ENCODE results near the gene GRAMD1A.
"Not testable (repeated sequence)": the region's sequence is repeated elsewhere in the genome, so short reads cannot be mapped to it uniquely, and the experiment has no call there.

Gene GRAMD1A

DNA sequence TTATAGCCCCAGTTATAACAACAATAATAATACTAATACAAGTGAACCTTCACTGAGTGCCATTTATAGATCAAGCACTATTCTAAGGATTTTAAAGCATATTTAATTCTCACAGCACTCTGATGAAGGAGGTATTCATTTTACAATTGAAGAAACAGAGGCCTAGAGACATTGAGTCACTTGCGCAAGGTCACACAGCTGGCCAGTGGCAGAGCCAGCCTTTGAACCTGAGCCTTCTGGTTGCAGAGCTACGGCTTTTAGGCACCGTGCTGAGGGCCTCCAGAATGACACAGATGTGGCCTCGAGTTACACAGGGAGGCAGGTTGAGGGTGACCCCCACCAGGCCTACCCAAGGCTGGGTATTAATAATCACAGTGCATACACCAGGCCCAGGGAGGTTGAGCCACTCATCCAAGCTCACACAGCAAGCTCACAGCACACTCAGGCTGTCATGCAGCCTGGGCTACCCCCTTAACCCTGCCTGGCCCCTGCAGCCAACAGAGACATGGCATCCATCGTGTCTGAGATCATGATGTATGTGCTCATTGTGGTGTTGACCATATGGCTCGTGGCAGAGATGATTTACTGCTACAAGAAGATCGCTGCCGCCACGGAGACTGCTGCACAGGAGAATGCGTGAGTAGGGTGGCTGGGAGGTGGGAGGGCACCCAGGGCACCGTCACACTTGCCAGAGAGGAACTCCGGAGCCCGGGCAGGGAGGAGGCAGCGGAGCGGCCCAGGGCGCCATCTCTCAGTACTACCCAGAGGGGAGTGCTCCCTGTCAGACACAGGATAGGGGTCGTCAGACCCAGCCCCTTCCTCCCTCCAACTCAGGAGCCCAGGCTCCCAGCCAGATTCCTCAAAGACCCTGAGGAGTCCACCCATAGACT is 38.7 kb downstream of the GRAMD1A start:
- DNase-seq: no peak

- DNase-seq: no peak
Observed at GRCh38 chr19:35039881-35040825, 40.0 kb downstream of the GRAMD1A start.

GRCh38 chr19:35040826-35041547 is 40.9 kb downstream of the GRAMD1A start:
- peak; percentile 73 for DNase-seq

DNA sequence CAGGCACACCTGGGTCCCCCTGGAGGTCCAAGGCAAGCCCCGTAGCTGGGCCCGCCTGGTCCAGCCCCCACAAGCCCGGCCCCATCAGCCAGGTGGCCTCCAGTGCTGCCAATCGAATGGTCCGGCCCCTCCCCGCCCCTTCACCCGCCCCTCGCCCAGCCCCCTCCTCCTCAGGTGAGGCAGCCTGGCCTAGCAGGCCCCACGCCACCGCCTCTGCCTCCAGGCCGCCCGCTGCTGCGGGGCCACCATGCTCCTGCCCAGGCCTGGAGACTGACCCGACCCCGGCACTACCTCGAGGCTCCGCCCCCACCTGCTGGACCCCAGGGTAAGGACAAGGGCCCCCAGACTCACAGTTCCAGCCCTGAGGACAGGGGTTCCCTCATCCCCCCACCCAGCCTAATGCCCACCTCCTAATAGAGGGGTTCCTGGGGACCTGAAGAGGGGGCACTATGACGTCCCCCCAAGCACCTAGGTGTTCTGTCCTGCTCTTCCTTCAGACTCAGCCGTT is 41.5 kb downstream of the GRAMD1A start, which contains the start of gene HPN:
HPN (plus strand) TSS at position 174 of the 508 bp plus-strand sequence. CDS start 786 bp downstream, outside the sequence.
- no peak for DNase-seq

- no peak for DNase-seq
Observed at GRCh38 chr19:35042056-35042730, 42.1 kb downstream of the GRAMD1A start.

- no peak for DNase-seq
Observed at GRCh38 chr19:35042954-35043604, 43.0 kb downstream of the GRAMD1A start.

GRCh38 chr19:35043906-35044305 is 43.8 kb downstream of the GRAMD1A start:
- DNase-seq: no peak

DNA sequence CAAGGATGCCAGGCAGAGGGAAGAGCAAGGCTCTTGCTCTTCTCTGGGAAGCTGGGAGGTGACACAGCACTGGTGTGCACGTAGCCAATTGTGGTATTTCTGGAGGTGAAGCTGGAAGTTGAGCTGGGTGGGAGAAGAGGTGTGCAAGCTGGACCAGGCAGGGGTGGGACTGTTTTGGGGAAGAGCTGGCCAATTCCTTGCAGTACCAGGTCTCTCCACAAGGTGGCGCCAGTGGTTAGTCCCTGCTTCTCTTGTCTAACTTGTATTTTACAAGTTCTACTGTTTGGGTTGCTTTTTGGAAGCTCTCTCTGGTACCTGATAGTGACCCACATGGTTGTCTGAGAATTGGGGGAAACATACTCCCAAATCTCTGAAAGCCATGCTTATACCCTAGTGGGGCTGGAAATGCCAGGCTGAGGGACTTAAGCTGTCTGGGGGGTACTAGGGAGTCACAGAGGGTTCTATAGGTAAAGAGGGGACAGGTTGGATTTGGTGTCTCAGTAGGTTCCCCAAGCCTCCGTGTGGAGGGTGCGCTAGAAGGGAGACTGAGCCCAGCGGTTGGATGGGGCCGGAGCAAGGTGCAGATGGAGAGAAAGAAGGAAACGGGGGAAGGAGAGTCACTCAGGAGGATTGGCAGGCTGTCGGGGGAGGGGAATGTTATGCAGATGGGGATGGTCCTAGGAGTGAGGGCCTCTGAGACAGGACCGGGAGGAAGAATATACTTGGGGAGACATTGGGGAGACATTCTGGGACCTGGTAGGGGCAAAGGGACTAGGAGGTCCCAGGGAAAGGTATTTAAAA is 44.4 kb downstream of the GRAMD1A start:
- peak; percentile 85 for DNase-seq

DNA sequence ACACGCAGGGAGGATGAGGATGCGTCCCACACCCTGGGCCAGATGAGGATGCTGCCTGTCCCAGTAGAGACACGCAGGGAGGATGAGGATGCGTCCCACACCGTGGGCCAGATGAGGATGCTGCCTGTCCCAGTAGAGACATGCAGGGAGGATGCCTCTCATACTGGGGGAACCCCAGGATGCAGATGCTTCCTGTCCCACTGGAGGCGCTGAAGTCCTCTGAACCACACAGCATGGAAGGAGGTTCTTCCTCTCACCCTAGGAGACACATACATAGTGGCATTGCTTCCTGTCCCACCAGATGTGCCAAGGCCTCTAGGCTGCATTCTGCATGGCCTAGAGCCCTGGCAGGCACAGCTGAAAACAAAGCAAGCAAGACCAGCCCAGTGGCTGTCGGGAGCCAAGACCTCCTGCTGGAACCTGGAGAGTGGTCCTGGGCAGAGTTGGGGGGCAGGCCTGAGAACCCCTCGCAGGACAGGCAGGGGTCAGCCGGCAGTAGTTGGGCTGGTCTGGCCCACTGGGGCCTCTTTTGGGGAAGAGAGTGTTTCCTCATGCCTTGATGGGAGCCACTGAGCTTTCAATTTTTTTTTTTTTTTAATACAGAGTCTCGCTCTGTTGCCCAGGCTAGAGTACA is 45.7 kb downstream of the GRAMD1A start:
- no peak for DNase-seq

GRCh38 chr19:35046461-35046860 is 46.3 kb downstream of the GRAMD1A start:
- no peak for DNase-seq

DNA sequence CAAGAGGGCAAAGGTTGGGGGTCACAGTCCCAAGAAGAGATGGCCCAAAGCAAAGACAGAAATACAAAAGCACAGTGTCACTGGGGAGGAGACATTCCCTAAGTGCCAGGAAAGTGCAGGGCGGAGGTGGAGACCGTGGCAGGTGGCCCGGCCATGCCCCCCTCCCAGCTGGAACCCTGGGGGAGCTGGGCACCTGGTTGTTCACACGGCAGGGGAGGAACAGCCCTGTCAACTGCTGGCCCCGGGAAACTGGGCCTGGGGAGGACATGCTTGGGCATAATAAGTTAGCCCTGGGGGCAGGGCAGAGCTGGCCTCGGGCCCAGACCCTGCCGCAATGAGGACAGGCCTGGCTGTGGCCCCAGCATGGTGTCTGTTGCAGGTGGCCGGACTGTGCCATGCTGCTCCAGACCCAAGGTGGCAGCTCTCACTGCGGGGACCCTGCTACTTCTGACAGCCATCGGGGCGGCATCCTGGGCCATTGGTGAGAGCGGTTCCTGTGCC is 48.8 kb downstream of the GRAMD1A start:
- DNase-seq: no peak

- DNase-seq: no peak
Observed at GRCh38 chr19:35049456-35049855, 49.3 kb downstream of the GRAMD1A start.

- not testable (repeated sequence) for DNase-seq
Observed at GRCh38 chr19:35050662-35051061, 50.5 kb downstream of the GRAMD1A start.

DNA sequence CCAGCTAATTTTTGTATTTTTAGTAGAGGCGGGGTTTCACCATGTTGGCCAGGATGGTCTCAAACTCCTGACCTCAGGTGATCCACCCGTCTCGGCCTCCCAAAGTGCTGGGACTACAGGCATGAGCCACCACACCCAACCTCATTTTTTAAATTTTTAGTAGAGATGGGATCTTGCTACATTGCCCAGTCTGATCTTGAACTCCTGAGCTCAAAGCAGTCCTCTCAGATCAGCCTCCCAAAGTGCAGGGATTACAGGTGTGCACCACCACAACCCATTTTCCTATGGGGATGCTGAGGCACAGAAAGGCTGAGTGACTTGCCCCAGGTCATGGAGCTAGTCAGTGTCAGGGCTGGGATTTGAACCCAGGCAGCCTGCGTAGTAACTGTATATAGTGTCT is 51.1 kb downstream of the GRAMD1A start:
- DNase-seq: not testable (repeated sequence)

GRCh38 chr19:35051796-35052195 is 51.7 kb downstream of the GRAMD1A start:
- no peak for DNase-seq

DNA sequence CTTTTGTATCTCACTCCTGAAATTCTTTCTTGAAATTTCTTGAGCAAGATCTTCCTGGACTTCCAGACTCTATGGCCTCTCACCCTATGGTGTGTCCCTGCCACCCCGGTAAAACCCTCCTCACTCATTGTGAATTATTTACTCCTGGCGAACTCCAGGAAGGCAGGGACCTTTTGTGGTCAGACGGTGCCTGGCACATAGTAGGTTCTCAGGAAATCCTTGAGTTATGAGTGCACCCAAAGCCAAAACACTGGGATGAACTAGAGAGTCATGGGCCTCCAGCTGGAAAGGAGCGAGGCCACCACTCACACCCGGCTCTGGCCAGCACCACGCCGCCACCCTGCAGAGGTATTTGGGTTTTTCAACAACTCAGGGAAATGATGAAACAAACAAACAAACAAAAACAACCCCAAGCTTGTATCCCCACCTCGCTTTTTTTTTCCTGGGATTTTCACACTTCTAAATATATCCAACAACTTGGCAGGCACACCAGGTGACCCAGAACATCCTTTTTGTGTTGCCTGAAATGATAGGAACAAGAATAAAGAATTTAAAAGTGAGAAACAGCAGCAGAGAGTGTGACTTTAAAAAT is 52.6 kb downstream of the GRAMD1A start:
- DNase-seq: no peak

GRCh38 chr19:35053667-35054293 is 53.7 kb downstream of the GRAMD1A start:
- DNase-seq: no peak

DNA sequence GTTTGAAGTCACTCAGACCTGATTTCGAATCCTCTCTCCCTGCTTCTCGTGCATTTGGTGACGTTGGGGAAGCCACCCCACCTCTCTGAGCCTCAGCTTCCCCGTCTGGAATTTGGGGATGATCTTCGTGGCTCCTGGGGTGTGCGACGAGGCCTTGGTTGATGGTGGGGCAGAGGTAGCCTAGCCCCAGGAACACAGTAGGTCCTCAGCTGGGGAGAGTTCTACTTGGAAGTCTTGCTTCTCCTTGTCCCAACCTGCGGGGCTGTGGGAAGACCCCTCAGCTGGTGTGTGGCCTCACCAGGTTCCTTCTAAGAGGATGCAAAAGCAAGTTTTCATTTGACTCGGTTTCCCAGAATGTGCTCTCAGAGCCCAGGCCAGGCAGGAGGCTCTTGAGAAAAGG is 54.5 kb downstream of the GRAMD1A start:
- no peak for DNase-seq

DNA sequence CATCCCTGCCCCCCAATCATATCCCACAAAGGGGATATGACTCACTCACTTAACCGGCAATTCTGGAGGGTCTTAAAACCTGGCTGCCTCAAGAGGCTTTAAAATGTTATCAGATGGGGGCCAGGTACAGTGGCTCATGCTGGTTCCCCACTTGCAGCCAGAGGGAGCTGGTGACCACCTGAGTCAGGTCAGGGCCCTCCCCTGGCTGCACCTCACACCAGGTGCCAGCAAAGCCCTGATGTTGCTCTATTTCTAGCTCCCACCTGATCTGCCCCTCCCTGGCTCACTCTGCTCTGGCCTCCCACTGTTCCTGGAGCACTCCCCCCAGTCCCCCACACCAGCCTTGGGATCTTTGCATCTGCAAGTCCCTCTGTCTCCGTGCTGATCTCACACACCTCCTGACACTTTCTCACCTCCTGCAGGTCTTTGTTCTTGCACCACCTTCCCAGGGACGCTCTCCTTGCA is 55.6 kb downstream of the GRAMD1A start:
- DNase-seq: no peak

All from activated CD8-positive, alpha-beta memory T cell treated with anti-CD3 and anti-CD28 coated beads for 24 hours (primary cell).